HG02970 (cell line): ENCODE measurements around the gene ESAM.
A peak's percentile ranks its signal among the peaks of the same experiment; 100 is the strongest.

Experiments used
- ATAC-seq: cut with Tn5 transposase; IDR thresholded peaks from one replicate; pipeline ENCODE4 v1.9.1; 2021; ENCODE audit warnings: mild to moderate bottlenecking, moderate library complexity, moderate number of reproducible peaks; ENCODE audit not compliant: unreplicated experiment, low FRiP score

ESAM gene

DNA sequence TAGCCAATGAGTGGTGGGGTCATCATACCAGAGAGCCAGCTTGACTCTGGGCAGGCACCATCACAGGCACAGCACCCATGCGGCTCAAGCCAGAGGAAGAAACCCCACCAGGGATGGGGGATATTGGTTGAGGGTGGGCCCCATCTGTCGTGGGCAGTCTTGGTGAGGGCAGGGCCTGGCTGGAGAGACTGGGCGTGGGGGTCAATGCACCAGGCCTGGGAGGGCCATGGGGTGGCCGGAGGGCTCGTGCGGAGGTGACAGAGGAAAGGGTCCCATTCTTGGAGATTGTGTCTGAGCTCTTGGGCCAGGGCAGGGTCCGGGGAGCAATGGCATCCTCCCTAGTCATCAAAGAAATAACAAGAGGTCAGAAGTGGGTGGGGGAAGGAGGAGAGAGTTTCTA, 8.5 kb downstream of the ESAM start:
- ATAC-seq = no peak

DNA sequence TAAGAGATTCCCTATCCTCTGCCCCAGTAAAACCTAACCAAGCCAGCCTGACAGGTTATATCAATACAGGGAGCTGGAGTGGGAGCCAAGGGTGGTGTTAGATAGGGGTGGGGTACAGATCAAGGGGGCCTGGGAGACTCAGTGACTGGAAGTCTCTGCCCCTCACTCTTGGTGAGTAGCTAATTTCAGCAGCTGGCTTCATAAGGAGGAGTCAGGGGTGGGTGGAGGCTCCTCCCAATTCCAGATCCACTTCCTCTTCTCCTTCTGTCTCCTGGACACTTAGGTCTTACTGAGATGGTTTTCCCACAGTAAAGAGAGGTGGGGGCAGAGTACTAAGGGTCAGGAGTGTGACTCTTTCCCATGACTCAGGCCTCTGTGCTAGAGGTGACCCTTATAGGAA, 8.9 kb downstream of the ESAM start:
- no peak for ATAC-seq

DNA sequence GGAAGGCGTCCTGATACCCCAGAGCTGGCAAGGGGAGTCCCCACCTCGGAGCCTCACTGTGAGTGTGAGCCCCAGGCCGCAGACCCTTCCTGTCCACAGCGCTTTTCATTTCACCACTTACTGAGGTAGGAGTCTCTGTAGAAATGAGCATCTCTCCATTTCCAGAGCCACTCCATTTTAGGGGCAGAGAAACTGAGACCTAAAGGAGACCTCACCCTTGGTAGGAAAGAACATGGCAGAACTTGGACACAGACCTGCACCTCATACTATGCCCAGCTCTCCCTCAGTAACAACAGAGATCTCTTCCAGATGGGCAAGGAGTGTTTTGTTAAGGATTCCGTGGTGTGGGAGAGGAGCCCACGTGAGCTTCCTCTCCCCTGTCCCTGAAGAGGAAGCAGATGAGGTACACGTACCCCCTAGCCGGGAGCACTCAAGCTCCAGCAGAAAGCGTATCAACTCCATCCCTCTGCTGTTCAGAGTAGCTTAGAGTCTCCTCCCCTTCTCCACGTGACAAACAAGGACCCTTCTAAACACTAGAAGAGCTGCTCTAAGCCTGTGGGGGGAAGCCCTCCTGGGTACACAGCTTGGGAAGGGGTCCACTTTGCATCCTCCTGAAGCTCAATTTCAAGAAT, 9.5 kb downstream of the ESAM start:
- ATAC-seq = no peak

DNA sequence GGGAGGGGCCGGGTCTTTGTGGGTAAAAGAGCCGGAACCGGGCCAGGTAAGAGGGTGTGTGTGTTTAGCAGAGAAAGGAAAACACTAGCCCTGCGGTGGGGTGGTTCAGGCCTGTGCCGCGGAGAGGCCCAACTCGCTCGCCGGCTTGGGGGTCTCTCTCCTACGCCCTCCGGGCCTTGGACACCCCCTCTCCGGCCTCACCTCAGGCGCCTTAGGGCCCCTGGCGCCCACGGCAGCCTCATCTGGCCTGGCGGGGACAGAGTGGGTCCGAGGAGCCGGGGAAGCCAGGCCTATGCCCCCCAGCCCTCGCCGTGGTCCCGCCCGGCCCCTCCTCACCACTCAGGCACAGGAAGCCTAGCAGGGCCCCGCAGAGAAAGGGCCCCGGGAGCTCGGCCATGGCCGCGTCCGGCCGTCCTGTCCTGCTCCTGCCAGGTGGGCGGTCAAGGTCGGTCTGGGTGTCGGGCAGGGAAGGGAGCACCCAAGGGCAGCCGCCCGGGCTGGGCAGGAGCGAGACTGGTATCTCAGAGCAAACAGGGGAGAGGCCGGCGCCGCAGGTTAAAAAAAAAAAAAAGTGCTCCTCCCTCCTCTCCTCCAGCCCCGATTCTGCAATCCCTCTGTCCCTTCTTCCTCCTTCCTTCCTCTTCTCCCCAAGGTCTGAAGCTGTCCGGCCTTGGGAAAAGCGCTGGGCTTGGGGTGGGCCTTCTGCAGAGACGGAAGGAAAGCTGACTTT, 10.2 kb downstream of the ESAM start, which contains the start of gene VSIG2:
Gene VSIG2, minus strand, starts transcription at position 515 of the 730 bp plus-strand sequence. Its CDS starts 118 bp downstream, at position 397.
- ATAC-seq = no peak

DNA sequence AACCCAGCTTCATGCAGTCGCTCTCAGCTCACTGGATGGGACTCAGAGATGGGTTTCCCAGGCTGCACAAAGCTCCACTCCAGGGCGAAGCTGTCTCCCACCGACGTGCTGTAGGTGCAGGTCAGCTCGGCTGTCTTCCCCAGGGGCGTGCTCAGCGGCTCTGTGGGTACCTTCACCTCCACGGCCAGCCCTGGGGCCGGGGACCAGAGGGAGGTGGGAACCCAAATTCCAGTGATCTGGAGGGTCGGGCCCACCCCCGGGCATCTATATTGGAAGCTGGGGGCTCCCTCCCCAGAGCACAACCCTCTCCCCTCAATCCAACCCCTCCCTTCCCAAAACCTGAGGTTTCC, 10.7 kb downstream of the ESAM start:
- no peak for ATAC-seq

DNA sequence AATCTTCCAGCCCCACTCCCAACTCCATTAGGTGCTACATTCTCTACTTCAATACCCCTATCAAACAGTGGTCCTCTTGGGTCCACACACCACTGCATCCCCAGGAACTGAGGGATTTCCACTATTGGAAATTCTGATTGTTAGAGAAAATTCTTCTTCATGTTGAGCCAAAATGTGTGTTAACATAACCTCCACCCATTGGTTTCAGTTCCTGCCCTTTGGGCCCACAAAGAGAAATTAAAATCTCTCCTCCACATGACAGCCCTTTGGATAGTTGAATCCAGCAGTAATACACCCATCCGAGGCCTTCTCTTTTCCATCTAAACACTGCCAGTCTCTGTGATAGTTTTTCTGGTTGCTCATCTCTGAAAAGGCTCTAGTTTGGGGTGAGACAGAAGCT, 12.2 kb downstream of the ESAM start:
- ATAC-seq = no peak

DNA sequence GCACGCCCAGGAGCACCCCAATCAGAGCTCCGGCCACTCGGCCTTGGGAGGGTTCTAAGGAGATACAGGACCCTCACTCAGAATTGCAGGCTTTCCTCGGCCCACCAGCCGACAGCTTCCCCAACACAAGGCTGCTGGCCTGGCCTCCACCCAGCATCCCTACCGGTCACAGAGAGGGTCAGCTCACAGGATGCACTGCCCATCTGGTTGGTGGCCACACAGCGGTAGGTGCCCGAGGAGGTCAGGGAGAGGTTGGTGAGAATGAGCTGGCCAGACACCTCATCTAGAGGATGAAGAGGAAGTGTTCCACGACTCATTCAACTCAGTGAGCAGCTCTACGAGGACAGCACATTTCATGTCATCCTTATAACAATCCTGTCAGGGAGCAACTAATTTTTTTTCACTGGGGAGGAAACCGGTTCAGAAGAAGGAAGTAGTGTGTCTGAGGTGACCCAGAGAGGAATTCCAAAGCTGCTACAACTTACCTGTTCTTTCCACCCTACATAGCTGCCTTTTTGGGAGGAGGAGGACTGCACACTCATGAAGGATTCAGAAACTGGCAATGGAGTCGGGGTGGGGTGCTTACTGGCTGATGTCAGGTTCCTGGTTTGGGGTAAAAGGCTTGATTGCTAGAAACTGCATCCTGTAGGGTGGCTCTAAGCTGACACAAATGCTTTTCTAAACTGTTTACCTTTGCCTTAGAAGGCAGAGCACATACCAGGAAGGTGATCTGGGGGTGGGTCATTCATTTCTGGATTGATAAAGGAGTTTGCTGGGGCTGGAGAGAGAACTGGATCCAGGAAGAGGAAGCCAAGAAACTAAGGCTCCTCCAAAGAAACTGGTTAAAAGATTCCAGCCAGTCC, 13.4 kb downstream of the ESAM start:
- ATAC-seq = no peak

DNA sequence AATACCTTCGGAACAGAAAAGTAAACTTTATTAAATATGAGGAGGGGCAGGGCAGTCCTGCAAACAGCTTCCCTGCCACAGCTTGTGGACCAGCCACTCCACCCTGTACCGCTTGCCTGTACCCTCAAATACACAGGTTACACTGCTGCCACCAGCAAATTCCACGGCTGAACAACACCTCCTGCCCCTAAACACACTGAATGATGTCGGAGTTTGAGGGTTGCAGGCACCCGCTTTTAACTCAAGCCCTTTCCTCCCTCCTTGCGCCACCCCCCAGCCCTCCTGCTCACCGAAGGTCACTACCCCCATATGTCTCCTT, 14.0 kb downstream of the ESAM start:
- no peak for ATAC-seq

DNA sequence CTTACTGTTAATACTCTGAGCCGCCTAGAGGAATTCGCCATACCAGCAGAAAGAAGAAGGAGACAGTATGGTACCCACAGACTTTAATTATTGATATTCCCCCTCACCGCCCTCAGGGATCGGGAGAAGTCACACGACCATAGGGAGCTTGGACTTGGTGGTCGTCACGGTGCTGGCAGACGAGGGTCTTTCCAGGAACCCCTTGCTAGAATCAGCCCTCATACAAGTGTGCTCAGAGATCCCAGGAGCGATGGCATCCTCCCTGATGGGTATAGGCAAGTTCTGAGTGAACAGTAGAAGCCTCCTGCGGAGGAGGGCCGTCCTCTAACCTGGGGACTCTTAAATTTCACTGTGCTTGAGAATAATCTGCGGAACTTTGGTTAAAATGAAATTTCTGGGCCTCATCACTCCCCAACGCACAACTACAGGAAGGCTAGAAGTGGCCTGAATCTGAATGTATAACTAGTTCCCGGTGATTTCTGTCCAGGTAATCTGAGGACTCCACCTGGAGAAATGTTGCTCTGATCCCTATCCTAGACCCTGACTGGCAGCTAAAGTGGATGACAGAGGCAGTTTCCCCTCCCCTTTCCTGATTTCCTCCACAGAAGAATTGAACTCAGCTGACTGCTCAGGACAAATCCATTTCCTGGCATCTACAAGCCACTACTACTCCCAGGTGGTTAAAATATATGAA, 14.5 kb downstream of the ESAM start:
- ATAC-seq = no peak

DNA sequence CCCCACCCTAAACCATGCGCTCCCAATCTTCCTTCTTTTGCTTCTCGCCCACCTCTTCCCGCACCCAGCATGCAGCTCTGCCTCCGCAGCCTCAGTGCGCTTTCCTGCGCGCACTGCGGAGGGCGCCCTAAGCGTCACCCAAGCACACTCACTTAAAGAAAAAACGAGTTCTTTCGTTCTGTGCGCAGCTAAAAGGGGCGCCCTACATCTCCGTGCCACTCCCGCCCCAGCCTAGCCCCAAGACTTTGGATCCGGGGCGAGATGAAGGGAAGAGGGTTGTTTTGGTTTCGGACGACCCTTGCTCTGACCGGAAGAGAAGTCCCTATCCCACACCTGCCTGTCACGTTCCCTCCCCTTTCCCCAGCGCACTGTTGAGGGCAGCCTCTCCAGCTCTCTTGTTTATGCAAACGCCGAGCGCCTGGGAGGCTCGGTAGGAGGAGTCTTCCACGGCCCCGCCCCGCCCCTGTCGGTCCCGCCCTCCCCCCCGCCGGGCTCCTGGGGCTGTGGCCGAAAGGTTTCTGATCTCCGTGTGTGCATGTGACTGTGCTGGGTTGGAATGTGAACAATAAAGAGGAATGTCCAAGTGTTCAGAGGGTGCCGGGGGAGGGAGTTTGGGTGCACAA, 15.4 kb downstream of the ESAM start:
- ATAC-seq = peak; percentile 88

DNA sequence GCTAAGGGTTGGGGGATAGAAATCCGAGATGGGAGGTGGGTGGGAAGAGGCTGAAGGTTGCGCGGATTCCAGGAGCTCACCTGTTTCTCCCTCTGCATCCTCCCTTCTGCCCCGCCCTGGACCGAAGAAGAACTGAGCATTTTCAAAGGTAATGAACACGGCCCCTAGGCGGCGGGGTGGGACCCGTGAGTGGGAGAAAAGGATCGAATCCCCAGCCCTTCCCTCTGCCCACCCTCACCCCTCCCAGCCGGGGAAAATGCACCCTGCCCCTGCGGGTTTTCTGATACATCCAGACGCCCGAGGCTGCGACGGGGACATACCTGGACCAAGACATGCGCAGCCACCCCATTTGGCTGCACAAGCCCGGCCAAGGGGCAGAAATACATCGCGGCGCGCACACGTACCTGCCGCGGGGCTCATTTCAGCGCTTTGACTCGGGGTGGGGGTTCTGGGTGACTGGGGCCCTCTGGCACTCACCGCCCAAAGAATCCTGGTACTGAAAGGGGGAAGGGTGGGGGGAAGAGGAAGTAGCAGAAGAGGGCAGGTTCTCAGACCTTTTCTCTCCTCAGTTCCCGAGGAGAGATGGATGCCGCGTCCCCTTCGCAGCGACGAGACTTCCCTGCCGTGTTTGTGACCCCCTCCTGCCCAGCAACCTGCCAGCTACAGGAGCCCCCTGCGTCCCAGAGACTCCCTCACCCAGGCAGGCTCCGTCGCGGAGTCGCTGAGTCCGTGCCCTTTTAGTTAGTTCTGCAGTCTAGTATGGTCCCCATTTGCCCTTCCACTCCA, 16.1 kb downstream of the ESAM start:
- ATAC-seq = no peak

DNA sequence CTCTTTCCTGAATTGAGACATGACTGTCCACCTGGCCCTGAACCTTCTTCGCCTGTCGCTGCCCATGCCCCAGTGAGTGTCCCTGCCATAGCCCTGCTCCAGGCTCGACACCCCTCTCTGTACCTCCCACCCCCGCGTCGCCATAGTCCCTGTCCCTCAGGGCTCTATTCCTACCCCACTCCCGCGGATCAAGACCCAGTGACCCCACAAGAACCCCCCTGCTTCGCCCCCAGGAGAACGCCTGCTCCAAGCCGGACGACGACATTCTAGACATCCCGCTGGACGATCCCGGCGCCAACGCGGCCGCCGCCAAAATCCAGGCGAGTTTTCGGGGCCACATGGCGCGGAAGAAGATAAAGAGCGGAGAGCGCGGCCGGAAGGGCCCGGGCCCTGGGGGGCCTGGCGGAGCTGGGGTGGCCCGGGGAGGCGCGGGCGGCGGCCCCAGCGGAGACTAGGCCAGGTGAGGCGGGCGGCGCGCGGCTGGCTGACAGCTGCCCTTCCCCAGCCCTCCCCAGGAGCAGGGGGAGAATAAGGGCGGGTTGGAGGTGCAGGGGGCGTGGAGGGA, 16.7 kb downstream of the ESAM start:
- ATAC-seq = no peak

DNA sequence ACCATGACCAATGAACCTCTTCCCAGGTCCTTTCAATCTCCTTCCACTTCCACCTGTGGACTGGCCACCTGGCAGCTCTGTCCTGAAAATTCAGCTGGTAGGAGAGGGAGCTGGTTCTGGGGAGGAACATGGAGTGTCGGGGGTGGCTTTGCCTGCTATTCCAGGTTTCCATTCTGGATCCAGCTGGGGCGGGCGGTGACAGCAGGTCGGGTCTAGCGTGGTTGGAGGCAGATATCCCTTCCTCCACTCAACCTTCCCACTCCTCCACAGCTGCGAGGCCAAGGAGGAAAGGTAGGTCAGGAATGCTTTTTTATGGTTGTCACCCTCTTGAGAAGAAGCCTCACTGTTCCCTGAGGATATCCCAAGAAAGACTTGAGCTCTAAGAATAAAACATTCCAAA, 19.0 kb downstream of the ESAM start:
- no peak for ATAC-seq

DNA sequence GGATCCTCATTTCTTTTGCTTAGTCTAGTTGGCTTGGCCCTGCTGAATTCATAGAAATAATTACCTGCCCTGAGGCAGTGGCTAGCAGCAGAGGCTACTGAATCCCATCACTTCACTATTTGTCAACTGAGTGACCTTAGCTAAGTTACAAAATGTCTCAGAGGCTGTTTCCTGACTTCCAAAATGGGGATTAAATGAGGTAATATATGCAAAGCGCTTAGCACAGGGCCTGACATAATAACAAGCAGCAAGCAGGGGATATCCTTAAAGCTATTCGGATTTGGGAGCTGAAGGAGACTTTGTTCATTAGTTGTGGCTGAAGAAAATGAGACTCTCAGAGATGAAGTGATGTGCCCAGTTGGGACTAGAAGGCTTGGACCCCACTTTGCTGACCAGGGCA, 19.5 kb downstream of the ESAM start:
- ATAC-seq = no peak

DNA sequence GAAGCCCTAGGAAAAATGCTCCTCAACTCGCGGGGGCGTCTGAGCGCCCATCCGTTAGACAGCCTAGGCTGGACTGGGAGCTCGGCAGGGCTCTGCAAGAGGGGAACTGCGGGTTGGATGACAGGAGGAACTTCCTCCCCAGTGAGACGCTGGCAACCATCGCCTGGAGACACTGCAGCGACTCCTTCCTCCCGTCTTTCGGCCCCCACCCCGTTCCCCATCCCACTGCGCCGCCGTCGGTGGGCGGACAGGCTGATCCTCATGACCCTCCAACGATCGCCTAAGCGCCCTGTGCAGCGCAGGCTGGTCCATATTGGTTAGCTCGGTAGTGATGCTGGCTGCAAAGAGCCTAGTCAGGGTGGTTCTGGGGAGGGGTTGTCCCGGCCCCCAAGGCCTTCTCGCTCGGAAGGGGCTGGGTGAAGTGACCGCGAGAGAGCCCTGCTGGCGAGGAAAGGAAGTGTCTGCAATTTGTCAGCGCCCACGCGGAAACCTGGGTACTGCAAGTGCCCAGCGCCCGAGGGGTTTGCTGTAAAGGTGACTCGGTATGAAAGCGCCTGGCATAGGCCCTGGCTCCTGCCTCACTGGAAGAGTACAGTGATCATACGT, 21.7 kb downstream of the ESAM start:
- peak; percentile 28 for ATAC-seq

DNA sequence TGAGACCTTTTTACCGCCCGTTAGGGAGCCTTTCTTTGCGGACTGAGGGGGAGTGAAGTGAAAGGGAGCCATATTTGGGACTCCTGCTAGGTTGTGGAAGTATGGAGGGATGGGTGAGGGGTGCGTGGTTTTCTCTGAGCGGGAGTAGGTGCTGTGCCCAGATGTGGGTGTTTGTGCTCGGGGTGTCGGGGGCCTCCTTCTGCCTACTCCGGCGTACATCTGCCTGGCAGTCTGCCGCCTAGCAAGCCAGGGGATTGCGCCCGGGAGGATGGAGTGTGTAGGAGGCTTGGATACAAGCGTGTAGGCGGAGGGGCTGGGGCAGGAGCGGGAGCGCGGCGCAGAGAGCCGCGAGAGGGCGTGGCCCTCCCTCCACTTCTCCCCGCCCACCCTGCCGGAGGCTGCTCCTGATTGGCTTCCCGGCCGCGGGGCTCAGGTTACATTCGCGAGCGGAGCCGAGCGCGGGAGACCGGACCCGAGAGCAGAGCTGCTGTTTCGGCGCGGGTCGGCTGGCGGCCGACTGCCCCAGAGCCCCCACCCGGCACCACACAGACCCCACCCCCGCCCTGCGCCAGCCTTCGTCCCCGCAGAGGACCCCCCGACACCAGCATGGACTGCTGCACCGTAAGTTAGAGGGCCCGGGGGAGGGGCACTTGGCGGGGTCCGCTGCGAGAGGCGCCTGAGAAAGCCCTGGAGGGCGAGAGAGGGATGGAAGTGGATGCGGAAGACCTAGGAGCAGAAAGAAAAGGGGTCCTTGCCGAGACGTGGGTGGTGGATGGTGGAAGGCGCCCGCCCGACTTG, 22.4 kb downstream of the ESAM start, which contains the start of gene NRGN:
Gene NRGN, plus strand, starts transcription at position 464 of the 798 bp plus-strand sequence. Its CDS starts 143 bp downstream, at position 607.
- peak; percentile 96 for ATAC-seq

DNA sequence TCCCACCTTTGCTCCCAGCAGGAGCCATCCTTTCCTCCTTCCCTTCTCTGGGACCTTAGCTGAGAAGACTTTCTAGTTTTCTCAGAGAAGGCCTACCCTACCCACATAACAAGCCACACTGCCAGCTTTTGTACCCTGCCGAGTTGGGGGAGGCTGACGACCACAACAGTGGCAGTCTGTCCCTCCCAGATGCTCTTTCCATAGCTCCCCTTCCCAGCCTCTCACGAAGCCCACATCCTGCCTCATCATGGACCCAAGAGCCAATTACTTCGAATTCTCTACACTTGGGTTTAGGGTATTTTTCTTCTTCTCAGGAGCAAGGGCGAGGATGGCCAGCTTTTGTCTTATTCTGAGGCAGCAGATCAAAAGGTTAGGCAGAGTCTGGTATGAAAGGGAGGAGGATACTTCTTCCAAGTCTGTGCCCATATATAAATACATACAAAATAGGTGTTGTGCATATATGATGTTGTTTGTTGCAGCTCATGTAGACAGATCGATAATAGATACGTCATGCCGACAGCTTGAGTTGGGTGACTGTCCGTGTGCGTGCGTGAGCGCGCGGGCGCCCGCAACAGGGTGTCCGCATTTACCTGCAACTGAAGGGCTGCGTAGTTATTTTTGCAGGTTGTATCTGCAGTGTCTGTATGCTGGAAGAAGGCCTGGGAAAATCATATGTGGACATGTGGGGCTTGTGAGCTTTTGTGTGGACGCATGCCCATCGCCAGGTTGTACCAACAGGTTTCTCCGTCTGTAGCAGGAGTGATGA, 23.2 kb downstream of the ESAM start:
- ATAC-seq = no peak
